ELR (cell line): ENCODE results near the gene MIOX.
A peak's percentile ranks its signal among the peaks of the same experiment; 100 is the strongest.

ENCODE experiments used
- DNase-seq: peaks from one replicate; pipeline ENCODE4 v3.0.0-alpha.2; 2015; ENCODE audit warnings: low read depth

Gene MIOX

GRCh38 chr22:50490531-50491308 is 4.1 kb downstream of the MIOX start:
- no peak for DNase-seq

DNA sequence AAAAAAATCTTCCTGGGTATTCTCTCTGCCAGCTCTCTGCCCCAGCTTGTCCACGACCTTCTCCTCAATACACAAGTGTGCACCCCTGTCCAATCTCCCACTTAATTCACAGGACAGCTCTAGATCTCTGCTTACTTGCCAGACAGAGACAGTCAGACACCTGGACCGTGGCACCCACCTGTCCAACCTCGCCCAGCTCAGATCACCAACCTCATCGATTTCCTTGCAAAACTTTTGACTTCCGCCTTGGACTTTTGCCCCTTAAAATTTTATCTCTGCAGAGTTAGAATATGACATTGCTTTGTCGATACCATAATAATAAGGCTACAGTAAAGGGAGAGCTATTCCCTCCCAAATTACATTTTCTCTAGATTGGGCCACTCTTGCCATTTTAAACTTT is 10.4 kb downstream of the MIOX start:
- DNase-seq = no peak

GRCh38 chr22:50498322-50498890 is 11.7 kb downstream of the MIOX start:
- DNase-seq = peak; percentile 75

GRCh38 chr22:50500452-50500851 is 13.8 kb downstream of the MIOX start:
- no peak for DNase-seq

DNA sequence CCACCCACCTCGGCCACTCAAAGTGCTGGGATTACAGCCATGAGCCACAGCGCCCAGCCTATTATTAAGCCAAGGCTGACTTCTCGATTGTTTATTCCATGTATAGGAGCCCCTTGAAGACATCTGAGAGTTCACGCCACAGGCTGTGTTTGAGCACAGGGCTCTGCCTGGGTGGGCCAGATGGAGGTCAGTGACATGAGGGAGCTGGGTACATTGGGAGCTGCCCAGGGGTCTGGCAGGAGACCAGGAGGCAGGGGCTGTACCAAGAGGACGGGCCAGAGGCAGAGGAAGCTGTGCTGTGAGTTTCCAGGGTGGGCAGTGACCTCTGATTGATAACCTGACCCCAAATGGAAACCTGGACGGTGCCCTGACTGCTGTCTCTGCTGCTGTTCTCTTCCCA is 15.4 kb downstream of the MIOX start:
- DNase-seq = no peak

- no peak for DNase-seq
Measured at GRCh38 chr22:50502628-50503474, 16.2 kb downstream of the MIOX start.

- DNase-seq = no peak
Measured at GRCh38 chr22:50503475-50504145, 17.0 kb downstream of the MIOX start.

- no peak for DNase-seq
Measured at GRCh38 chr22:50504369-50505211, 17.9 kb downstream of the MIOX start.

GRCh38 chr22:50505276-50505775 is 18.7 kb downstream of the MIOX start:
- no peak for DNase-seq

DNA sequence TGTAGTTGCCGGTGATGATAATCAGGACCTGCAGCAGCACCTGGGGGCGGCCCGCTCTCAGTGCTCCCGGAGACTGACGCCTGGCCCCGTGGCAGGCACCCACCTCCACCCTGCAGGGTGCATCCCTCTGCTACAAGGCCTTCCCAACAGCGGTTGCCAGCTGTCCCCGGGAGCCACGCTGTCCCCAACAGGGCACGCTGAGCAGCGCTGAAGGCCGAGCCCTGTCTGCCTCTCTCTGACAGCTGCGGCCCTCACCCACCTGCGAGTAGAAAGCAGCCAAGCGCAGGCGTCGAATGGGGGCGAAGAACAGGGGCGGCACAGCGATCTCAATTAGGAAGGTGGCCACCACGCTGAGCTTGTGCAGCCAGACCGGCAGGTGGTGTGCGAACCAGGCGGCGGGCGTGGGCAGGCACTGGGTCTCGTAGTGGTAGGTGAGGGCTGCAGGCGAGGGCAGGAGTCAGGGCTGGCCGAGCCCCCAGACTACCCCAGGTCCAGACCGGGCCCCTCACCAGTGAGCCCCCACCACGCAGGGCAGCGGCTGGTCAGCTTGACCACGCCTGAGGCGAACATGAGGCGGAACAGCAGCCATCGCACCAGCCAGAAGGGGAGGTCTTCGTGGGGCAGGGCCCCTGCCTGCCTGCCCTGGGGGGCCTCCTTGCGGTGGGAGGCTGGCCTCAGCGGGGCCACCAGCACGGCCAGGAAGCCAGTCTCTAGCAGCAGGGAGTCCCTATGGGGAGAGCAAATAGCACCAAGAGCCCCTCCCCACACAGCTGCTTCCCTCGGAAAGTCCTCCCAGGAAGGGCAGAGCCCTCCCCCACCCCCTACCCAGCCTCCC is 19.3 kb downstream of the MIOX start:
- DNase-seq = no peak

DNA sequence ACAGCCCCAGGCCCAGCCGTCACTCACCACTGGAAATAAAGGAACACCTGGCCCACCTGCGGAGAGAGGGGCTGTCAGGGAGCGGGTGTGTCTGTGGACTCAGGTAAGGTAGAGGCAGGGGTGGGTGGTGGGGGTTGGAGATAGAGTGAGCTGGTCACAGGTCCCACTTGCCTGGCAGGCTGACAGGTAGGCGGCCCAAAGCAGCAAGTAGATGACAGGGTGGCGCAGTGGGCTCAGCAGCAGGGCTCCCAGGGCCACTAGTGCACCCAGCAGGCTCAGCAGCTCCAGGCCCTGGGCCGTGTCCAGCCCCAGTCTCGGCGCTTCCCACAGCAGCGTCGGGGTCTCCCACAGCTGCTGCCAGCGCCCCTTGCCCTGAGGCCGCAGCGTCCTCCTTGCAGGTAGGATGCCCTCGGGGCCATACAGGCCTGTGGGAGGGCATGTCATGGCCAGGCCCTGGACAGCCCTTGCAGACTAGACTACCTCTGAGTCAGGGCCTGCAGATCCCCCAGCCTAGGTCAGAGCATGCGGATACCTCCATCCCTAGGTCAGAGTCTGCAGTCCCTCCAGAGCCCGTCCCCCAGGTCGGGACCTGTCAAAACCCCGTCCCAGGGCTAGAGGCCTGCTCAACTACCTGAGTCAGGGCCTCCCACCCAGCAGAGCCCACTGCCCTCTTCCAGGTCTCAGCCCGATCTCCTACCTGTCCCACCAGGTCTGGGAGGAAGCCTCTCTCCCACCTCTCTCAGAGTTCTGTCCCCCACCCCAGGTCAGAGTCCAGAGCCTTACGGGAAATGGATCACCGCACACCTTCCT is 20.2 kb downstream of the MIOX start:
- DNase-seq = peak; percentile 61

GRCh38 chr22:50507421-50507990 is 20.8 kb downstream of the MIOX start, which contains the start of gene LMF2:
Gene LMF2, minus strand, starts transcription at chr22:50507702. Its CDS starts 27 bp downstream, at chr22:50507675.
- DNase-seq = peak; percentile 82

DNA sequence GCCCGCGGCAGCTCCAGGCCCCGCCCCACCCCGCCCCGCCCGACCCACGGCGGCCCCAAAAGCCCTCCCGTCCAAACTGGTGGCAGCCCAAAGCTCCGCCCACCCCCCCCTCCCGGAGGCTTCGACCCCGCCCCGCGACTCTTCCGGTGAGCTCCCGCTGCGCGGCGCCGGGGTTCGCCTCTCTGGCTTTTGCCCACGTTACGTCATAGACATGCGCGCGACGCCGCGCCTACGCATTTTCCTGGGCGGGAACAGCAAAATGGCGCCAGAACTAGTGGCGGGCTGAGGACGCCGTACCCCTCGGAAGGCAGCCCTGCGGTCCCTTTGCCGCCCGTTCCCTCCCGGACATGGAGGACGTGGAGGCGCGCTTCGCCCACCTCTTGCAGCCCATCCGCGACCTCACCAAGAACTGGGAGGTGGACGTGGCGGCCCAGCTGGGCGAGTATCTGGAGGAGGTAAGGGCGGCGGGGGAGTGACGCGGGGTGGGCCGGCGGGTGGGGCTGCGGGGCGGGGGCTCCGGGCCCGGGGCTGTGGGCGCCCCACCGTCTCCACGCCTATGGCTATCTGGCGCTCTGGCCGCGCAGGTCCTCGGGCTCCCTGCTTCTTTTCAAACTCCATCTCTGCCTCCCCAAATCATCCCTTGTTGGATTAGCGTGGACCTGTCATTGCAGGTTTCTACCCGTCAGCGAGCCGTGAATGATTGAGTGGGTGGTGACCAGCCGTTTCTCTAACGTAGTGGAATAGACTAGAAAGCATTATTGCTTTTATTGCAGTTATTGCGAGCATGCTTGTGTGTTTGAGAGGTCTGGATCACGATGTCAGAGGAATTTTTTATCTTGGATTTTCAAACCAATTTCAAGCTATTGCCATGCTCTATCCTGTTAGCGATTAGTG is 21.6 kb downstream of the MIOX start, which contains the start of gene NCAPH2:
Gene NCAPH2 (plus strand): TSS at position 234 of the 894 bp plus-strand sequence. CDS start 114 bp downstream, at position 348.
- DNase-seq = peak; percentile 98

DNA sequence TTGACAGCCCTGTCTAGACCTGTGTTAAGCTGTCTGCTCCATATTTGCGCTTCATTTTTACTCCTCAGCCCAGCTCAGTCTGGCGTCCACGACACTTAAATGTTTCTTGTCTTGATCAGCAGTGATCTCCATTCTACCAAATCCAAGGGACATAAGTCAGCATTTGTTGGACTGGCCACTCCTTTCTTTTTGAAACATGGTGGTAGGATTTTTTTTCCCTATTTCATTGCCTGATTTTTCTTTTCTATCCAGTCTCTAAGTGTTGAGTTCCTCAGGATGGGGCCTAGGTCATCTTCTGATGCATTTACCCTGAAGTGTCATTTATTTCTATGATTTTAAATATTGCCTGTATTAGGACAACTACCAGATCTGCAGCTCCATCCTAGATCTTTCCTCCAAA is 22.2 kb downstream of the MIOX start:
- DNase-seq = no peak

GRCh38 chr22:50513175-50513574 is 26.5 kb downstream of the MIOX start:
- no peak for DNase-seq

GRCh38 chr22:50516068-50516467 is 29.4 kb downstream of the MIOX start:
- DNase-seq = no peak

DNA sequence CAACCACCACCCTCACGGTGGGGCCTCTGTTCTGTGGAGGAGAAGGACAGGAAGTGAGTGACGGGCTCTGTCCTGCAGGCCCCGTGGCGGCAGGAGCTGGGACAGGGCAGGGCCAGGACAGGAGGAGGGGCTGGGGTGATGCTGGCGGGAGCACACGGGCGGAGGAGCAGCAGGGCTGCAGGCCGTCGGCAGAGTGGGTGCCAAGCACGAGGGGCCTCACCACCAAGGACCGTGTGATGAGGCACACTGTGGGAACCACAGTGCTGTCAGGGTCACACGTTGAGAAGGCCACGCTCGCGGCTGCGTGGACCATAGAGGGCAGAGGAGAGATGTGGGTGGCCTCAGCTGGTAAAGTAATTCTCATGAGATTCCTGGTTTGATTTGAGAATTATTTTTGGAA is 30.2 kb downstream of the MIOX start:
- DNase-seq = no peak
